KMS-11 (cell line): ENCODE measurements around the gene MDFIC.

Experiments
- H2AFZ ChIP-seq: fragments of 200-600 bp; sonication (generic); 2 replicates; pipeline ENCODE4 v1.6.1; 2016; ENCODE audit warnings: antibody characterized with exemption, mixed run types, low read depth
- H3K27ac ChIP-seq: fragments of 200-600 bp; sonication (generic); 2 replicates; pipeline ENCODE4 v1.6.1; 2016; ENCODE audit warnings: mild to moderate bottlenecking, mixed run types
- H3K27me3 ChIP-seq: fragments of 200-600 bp; sonication (generic); 2 replicates; pipeline ENCODE4 v1.6.1; 2017; ENCODE audit warnings: mild to moderate bottlenecking, low read depth, mixed run types, moderate library complexity; ENCODE audit not compliant: insufficient read depth
- H3K36me3 ChIP-seq: fragments of 200-600 bp; sonication (generic); 2 replicates; pipeline ENCODE4 v1.6.1; 2017; ENCODE audit warnings: mild to moderate bottlenecking, mixed run types; ENCODE audit not compliant: insufficient read depth
- H3K4me1 ChIP-seq: fragments of 200-600 bp; sonication (generic); 2 replicates; pipeline ENCODE4 v1.6.1; 2016; ENCODE audit warnings: mild to moderate bottlenecking, low read depth, mixed run types; ENCODE audit not compliant: poor library complexity, severe bottlenecking
- H3K4me2 ChIP-seq: fragments of 200-600 bp; sonication (generic); 2 replicates; pipeline ENCODE4 v1.7.0; 2016; ENCODE audit warnings: mild to moderate bottlenecking, mixed run types
- H3K4me3 ChIP-seq: fragments of 200-600 bp; sonication (generic); IDR thresholded peaks from 2 replicates; pipeline ENCODE4 v1.6.1; 2017; ENCODE audit warnings: low read depth, low read length, mixed read lengths; ENCODE audit not compliant: insufficient read depth
- H3K79me2 ChIP-seq: fragments of 200-600 bp; sonication (generic); 2 replicates; pipeline ENCODE4 v1.6.1; 2016; ENCODE audit warnings: low read depth, mixed run types; ENCODE audit not compliant: insufficient read depth
- H3K9ac ChIP-seq: fragments of 200-600 bp; sonication (generic); 2 replicates; pipeline ENCODE4 v1.6.1; 2016; ENCODE audit warnings: mild to moderate bottlenecking, mixed run types
- H4K20me1 ChIP-seq: fragments of 200-600 bp; sonication (generic); 2 replicates; pipeline ENCODE4 v1.6.1; 2016; ENCODE audit warnings: mild to moderate bottlenecking, mixed run types; ENCODE audit not compliant: insufficient read depth
- CTCF ChIP-seq: fragments of 200-600 bp; sonication (generic); conservative IDR thresholded peaks from 2 replicates; pipeline ENCODE4 v1.6.1; 2017; ENCODE audit warnings: low read depth, mild to moderate bottlenecking, antibody characterized with exemption, low read length, moderate library complexity, mixed read lengths

The MDFIC gene

GRCh38 chr7:114977277-114977676 lies 55.4 kb downstream of the MDFIC start:
- Histone ChIP-seq H3K36me3 (no peaks in the 10 kb centered on the region), H3K9ac (no peak overlapping the region), H3K4me1 (peaks cover 16% of the 10 kb centered on the region), H4K20me1 (no peaks in the 10 kb centered on the region), H3K79me2 (no peaks in the 10 kb centered on the region), H2AFZ (no peak overlapping the region), H3K27me3 (no peaks in the 10 kb centered on the region), H3K4me2 (no peak overlapping the region), H3K4me3 (no peak overlapping the region), H3K27ac (no peak overlapping the region)
- no peak for TF ChIP-seq CTCF

- no peak overlapping the region for H3K4me3 ChIP-seq
- no peaks in the 10 kb centered on the region for H3K79me2 ChIP-seq
- no peaks in the 10 kb centered on the region for H3K36me3 ChIP-seq
- H2AFZ ChIP-seq: no peak overlapping the region
- peaks cover 7% of the 10 kb centered on the region for H3K4me1 ChIP-seq
- no peaks in the 10 kb centered on the region for H3K27me3 ChIP-seq
- H3K27ac ChIP-seq: no peak overlapping the region
- H3K9ac ChIP-seq: no peak overlapping the region
- H4K20me1 ChIP-seq: no peaks in the 10 kb centered on the region
- no peak for TF ChIP-seq CTCF
- H3K4me2 ChIP-seq: no peak overlapping the region
These were observed 57.5 kb downstream of the MDFIC start for GRCh38 chr7:114979388-114979787.

- H3K4me1 ChIP-seq: peaks cover 7% of the 10 kb centered on the region
- TF ChIP-seq CTCF: no peak
- H3K4me3 ChIP-seq: no peak overlapping the region
- H2AFZ ChIP-seq: no peak overlapping the region
- H3K27me3 ChIP-seq: no peaks in the 10 kb centered on the region
- H3K79me2 ChIP-seq: no peaks in the 10 kb centered on the region
- no peak overlapping the region for H3K4me2 ChIP-seq
- H3K36me3 ChIP-seq: no peaks in the 10 kb centered on the region
- no peaks in the 10 kb centered on the region for H4K20me1 ChIP-seq
- H3K27ac ChIP-seq: no peak overlapping the region
- H3K9ac ChIP-seq: no peak overlapping the region
These were observed 58.1 kb downstream of the MDFIC start for GRCh38 chr7:114979803-114980507.

- H3K4me3 ChIP-seq: no peak overlapping the region
These were observed 59.4 kb downstream of the MDFIC start for GRCh38 chr7:114981323-114981722.

More at GRCh38 chr7:114981323-114981722, 59.4 kb downstream of the MDFIC start:
- Histone ChIP-seq H3K4me1 (peaks cover 7% of the 10 kb centered on the region), H4K20me1 (no peaks in the 10 kb centered on the region), H2AFZ (no peak overlapping the region), H3K27me3 (no peaks in the 10 kb centered on the region), H3K4me2 (no peak overlapping the region), H3K9ac (no peak overlapping the region), H3K27ac (no peak overlapping the region), H3K36me3 (no peaks in the 10 kb centered on the region), H3K79me2 (no peaks in the 10 kb centered on the region)
- no peak for TF ChIP-seq CTCF
